Loucy (cell line): Measurements from ENCODE around the gene DLX6.

Experiments used
- EZH2phosphoT487 ChIP-seq: fragments of 200-600 bp; IDR thresholded peaks from 2 replicates; pipeline ENCODE4 v1.6.1; 2018; ENCODE audit warnings: antibody characterized with exemption, mild to moderate bottlenecking, moderate library complexity, borderline replicate concordance
- TF ChIP-seq, protein P1 (sequence below): fragments of 200-600 bp; sonication (generic); conservative IDR thresholded peaks from 2 replicates; pipeline ENCODE4 v1.5.1; 2014; ENCODE audit warnings: mild to moderate bottlenecking, antibody characterized with exemption, low read length

DNA sequence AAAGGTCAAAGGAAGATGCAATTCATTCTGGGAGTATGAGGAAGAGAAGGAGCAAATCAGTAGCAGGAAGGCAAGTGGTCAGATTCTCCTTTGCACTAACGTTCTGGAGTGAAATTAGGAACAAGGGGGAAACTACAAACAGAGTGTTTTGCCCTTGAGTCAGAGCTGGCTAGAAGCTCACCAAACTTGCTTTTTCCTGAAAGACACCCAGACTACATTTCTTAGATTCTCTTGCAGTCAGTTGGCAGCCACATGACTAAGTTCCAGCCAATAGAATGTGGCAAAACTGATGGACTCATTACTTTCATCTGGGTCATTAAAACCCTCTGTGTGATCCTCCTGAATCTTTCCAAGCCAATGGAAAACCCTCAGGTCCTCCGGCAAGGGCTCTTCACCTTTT, 37.9 kb downstream of the DLX6 start:
- TF ChIP-seq, protein P1, sequence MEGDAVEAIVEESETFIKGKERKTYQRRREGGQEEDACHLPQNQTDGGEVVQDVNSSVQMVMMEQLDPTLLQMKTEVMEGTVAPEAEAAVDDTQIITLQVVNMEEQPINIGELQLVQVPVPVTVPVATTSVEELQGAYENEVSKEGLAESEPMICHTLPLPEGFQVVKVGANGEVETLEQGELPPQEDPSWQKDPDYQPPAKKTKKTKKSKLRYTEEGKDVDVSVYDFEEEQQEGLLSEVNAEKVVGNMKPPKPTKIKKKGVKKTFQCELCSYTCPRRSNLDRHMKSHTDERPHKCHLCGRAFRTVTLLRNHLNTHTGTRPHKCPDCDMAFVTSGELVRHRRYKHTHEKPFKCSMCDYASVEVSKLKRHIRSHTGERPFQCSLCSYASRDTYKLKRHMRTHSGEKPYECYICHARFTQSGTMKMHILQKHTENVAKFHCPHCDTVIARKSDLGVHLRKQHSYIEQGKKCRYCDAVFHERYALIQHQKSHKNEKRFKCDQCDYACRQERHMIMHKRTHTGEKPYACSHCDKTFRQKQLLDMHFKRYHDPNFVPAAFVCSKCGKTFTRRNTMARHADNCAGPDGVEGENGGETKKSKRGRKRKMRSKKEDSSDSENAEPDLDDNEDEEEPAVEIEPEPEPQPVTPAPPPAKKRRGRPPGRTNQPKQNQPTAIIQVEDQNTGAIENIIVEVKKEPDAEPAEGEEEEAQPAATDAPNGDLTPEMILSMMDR = no peak
- TF ChIP-seq EZH2phosphoT487 = no peak
